GM18867 (cell line): Measurements from ENCODE around the gene ETNK2.

Experiments
- ATAC-seq: cut with Tn5 transposase; IDR thresholded peaks from one replicate; pipeline ENCODE4 v1.9.1; 2021; ENCODE audit warnings: mild to moderate bottlenecking, moderate library complexity; ENCODE audit not compliant: unreplicated experiment

ETNK2 gene

DNA sequence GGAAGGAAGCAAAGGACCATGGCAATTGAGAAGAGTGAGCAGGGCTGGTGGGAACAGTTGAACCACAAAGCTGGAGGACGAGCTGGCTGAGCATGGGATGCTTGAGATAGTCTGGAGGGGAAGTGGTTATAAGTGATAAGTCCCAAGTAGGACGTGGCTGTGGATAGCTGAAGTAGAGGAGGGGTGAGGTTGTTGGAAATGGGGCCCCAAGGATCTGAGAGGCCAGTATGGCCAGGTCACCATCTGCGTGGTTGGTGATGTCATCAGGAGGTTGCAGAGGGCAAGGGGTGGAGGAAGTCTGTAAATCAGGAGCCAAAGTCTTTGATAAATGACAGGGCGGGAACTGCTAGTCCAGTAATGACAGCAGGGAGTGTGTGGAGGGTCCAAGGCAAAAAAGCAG lies 25.3 kb upstream of the ETNK2 start:
- no peak for ATAC-seq

DNA sequence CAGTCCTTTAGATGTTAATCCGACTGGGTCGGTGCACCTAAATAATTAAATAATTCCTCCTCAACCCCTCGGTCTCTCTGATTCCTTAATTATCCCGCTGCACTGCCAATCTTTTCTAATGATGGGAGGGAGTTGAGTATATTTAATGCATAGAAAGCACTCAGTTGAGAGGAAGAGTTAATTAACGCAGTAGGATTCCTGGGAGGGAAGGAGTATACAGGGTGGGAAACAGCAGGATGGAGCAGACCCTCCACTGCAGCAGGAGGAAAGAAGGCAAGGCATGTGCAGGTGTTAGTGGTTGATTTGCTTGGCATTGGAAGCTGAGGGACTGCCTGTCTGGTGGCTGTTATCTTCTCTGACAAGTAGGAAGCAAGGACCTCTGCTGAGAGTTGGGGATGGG lies 24.2 kb upstream of the ETNK2 start:
- ATAC-seq: no peak

DNA sequence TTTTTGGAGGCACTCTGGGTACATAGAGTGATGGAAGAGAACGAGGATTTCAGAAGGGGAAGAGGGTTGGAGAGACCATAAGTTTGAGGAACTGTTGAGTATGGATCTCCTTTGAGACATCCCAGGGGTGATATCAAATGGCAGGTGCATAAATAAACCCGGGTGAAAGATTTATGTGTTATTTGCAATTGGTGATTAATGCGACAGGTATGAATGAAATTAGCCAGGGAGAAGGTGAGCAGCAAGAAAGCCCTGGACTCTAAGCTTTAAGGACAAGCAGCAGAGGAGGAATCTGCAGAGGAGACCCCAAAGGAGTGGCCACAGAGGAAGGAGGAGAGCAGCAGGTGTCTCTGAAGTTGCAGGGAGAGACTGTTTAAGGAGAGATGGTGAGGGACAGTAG lies 23.1 kb upstream of the ETNK2 start:
- no peak for ATAC-seq

DNA sequence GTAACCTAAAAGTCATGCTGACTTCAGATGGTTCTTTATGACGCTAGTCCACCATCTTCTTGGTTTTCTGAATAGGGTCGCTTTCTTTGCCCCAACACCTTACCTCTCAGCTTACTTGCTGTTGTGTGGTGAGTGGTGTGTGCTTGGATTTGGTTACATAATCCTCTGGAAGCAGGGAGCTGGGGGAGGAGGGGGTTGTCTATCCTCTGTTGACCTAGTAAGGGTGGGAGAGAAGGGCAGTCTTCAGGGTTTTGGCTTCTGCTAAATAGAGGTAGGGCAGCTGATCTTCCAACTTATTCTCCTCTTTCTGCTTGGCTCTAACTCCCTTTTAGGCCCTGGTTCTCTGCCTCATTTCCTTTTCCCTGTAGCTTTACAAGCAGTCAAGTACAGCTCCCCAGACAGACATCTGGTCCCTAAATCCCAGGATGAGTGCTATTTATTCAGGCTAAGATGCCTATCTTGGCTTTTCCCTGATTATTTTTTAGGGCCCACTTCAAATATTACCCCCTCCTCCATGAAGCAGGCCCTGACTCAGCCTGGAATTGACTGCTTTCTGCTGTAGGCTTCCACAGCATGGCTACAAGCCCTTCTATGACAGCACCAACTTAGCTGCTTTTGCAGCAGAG lies 20.7 kb upstream of the ETNK2 start:
- ATAC-seq: no peak

DNA sequence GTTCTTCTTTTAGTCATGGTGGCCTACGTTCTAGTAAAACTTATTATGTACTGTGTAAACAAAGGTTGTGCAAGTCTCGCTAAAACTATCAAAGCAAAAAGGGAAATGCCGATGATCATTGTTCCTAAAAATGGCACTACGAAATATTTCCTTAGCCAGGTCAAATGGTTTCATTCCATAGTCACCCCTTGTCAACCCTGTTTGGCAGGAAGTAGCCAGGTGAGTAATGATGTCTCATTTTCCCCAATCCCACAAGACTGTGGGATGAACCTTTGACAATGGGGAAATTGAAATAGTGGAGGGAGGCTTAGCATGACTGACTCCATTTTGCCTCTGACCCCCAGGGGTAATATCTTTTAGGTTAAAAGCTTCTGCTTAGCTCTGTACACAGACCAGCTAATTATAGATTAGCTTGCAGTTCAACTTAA lies 19.9 kb upstream of the ETNK2 start:
- no peak for ATAC-seq

DNA sequence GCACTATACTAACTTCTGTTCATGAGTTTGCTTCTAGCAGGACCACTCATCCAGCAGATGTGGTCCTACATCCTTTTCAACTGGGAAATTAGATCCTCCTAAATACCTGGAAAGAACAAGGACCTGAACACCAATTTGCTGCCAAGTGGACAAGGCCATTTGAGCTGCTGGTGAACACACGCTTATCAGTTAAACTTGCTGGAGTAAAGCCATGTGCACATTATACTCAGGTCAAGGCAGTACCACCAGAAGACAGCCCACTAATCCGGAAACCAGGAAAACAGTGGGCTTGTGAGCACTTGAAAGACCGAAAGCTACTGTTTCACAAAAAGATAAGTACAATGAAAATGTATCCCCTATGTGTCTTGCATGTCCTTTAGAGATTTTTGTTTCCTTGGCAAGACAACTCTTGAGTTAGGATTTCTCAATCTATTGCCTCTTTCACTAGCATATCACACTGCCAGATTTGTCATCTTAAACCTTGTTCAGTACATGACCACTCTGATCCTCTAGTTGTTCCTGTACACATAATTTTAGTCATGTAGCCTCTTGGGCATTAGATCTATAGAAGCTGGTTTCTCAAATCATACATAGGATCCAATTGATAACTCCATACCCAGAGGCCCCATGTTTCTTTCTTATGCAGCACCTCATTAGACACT lies 18.8 kb upstream of the ETNK2 start:
- ATAC-seq: no peak

DNA sequence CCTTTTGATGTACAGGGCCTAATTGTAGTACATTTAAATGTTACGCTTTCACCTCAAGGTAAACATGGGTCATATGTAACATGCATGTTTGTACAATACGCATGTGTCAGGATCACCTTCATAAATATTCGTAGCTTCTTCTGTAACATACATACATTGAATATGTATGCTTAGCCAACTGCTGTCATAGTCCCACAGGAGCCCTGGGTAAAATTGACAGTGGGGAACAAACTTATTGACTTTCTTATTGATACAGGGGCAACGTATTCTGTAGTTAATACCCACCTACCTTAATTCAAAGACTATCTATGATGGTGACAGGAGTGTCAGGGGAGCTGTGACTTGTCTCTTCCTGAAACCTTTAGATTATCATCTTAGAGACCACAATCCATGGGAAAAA lies 18.0 kb upstream of the ETNK2 start:
- ATAC-seq: no peak

DNA sequence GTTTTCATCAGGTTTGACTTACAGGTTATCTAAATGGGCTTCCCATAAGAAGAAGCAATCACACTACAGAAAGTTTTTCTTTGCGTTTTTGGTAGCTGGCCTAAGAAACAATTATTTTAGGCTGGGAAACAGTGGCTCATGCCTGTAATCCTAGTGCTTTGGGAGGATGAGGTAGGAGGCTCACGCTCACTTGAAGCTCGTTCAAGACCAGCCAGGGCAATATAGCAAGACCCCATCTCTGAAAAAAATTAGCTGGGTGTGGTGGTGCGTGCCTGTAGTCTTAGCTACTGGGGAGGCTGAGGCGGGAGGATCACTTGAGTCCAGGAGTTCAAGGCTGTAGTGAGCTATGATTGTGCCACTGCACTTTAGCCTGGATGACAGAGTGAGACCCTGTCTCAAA lies 15.9 kb upstream of the ETNK2 start:
- no peak for ATAC-seq

DNA sequence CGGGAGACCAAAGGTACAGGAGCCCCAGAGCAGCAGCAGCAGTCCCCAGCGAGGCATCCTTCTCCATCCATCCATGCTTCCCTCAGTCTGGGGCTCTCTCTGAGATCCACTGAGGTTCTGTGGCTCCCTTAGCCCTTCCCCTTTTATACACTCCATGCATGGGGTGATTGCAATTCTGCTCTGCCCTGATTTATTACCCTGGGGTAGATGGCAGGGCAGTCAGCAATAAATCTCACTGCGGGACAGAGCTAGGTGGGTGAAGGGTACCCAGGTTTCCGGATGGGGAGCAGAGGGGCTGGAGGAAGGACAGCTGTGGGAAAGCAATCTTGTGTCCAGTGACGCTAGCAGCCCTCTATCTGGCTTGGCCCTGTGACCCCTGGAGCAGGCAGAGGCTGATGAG lies 14.4 kb upstream of the ETNK2 start, which contains the start of gene REN:
TSS of gene REN (minus strand) at position 119 of the 400 bp plus-strand sequence. CDS start at position 75, 44 bp downstream.
- ATAC-seq: no peak

DNA sequence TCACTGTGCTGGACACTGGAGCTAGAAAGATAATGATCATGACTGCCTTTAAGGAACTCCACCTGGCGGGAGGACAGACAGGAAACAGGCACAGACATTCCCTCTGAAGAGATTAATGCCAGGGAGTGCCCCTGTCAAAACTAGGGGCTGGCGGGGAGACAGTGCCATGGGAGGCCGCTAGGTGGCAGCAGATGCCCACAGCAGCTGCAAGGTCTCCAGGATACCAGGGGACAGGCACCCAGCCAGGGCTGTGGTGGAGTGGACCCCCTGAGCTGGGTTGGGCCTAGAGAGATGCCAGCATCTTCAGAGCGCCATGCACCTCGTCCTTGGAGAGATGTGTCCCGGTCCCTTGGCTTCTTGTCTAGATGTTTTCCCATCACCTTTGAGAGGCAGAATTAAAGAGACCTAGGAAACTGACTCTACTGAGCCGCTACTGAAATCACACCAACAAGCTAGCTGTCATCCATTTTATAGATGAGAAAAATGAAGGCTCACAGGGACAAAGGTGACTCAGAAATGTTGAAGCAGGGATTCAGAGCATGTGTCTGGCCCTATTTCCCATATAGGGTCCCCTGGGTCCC lies 10.7 kb upstream of the ETNK2 start:
- no peak for ATAC-seq

DNA sequence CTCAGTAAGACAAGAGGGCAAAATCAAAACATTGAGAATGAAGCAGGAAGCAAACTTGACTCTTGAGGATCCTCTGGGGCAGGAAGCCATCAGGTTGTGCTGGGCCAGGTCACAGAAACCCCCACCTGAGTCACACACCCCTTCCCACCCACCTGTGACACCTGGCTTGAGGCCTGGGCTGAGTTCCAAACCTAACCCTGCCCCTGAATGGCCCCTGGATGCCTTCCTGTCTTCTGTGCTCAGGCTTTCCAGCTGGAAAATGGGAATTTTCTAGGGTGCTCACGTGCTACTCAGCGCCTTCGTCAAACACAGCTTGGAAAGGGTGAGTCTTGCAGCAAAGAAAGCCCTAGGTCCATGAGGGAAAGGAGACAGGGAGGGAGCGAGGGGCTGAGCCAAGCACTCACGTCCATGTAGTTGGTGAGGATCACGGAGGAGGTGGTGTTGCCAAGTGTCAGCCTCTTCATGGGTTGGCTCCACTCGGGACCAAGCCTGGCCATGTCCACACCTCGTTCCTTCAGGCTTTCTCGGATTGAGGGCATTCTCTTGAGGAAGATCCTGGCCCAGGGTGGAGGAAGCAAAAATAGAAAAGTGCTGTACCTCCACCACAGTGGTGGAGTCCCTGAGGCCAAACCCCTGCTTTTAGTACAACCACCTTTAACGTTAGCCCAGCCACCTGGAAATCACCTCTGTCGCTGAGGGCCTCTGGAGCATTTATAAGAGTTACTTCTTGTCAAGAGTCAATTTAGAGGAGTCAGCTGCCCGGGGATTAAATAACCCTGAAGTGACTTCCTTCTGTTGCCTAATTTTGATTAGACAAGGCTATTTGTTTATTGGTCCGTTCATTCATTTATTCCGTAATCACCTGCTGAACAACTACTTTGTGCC lies 10.0 kb upstream of the ETNK2 start:
- ATAC-seq: no peak

DNA sequence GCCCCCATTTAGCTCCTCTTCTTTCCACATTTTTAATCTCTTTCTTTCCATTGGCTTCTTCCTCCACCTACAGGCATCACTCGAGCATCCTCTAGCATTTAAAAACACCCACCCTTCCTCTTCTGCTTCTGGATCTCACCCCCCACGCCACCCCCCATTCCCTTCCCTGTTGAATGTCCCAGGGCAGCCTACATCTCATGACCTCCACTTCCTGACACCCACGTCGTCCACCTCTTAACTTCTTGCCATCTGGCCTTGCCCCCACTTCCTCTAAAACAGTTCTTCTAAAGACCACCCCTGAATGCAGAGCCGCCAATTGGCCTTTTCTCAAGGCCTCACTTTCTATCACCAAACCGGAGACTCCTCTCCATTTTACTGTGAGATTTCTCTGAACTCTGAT lies 6.1 kb upstream of the ETNK2 start:
- ATAC-seq: no peak

DNA sequence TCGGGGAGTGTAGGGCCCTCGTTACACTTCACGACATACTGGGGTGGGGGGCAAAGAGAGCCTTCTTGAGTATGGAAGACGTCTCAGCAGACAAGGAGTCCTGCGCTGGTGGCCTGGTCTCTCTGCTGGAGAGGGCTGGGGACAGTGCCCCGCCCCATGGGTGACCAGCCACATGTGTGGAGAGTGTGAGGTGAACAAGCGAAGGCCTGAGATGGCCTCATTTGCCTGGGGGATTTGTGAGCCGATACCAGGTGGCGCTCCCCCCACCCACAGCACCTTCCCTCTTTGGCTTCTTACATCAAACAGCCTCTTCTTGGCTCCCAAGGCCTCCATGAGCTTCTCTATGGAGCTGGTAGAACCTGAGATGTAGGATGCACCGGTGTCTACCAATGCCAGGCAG lies 4.0 kb upstream of the ETNK2 start:
- ATAC-seq: no peak

DNA sequence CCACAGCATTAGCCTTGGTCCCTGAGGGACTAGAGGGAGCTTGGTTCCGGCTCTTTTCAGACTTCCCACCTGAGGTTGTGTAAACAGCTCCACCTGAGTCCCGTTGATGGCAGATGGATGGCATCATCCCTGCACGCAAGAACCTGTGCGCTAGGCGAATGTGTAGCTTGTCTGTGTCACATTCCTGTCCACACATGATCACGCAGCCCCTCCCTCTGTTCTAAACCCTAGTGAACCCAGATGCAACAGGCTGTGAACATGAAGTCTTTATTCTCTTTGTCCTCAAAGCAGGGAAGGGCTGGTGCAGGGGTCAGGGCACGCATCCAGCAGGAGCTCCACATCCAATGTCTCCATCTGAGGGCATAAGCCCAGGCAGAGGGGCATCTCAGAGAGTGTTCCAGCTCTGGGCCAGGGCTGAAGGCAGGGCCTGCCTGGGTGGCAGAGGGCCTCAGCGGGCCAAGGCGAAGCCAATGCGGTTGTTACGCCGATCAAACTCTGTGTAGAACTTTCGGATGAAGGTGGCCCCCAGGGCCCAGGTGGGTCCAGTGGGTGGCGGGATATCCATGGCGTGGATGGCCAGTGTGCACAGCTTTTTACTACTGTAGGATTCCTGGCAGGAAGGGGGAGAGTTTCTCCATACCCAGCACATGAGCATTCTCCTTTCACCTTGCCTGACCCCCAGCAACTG lies 2.9 kb upstream of the ETNK2 start:
- ATAC-seq: no peak

DNA sequence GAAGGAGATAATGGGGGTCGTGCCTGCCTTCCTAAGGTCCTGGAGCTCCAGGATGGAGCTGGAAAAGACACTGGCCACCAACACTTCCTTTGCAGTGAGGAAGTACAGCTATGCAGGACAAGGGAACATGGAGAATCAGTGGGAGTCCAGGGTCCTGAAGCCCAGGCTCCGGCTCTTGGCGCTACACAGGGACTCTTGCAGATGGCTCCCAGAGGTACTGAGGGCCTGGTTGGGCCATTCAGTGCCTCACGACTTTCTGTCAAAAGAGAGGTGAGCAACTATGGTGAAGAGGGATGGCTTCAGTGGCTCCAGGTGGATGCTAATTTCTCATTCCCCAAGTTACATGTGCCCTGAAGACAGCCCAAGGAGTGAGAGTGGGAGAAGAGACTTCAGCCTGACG lies 1.8 kb upstream of the ETNK2 start:
- ATAC-seq: no peak

DNA sequence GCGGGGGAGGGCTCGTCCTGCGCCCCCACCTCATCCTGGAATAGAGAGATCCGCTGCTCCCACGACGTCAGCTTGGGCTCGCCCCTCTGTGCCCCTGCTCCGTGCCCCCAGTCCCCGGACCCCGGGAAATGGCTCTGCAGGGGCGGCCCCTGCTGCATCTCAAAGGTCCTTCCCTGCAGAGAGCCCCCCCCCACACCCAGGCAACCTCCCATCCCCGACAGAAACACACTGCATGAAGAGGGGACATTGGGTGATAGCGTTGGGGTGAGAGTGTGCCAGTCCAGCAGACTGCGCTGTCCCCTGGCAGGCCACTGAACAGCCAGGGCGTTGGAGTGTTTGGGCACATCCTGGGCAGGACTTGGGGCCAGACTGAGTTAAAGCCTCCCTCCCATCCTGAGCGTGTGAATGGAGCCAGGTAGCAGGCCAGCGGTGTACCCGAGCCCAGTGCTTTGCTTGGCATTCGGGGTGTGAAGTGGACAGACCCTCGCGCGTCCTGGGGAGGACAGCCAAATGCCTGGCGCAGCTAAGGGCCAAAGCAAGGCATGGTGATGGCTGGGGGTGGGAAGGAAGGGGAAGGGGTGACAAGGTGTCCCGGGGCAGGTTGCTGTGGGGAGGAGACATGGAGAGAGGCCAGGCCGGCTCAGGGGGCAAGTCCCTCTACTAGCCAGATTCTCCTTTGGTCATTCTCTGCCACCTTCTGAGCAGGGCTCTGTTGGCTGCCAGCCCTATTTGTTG lies 633 bp upstream of the ETNK2 start:
- no peak for ATAC-seq

DNA sequence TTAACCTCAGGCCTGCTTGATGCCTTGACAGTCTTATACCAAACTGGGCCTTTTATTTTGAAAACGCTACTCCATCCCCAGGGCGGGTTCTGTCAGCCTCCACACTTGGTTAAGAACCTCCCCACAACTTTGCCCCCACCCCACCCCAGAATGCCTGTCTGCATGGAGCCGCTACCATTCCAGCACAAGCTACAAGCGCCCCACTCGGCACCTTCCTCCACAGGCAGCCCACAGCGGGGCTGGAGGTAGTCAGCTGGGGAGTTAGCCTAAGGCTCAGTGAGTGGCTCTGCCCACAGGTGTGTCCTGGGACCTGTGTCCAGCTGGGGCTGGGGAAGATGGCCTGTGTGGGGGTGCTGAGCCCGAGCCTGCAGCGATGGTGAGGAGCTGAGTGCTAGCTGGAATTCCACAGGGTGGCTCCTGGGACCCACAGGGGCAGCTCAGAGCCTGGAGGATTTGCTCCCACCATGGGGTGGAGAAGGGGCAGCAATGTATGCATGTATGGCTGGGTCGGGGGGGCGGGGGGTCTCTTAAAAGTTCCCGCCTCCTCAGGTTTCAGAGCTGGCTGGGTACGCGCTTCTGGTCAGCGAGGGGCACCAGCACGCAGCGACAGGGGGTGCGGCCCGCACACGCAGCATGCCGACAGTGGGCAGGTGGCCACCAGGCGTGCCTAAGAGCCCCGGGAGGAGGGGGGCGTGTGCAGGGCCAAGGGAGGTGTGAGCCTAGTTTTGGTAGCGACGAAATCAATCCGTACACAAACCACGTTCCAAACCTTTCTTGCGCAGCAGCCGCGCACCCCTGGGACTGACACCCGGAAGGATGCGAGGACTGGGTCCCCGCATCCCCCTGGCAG lies 917 bp downstream of the ETNK2 start:
- no peak for ATAC-seq

DNA sequence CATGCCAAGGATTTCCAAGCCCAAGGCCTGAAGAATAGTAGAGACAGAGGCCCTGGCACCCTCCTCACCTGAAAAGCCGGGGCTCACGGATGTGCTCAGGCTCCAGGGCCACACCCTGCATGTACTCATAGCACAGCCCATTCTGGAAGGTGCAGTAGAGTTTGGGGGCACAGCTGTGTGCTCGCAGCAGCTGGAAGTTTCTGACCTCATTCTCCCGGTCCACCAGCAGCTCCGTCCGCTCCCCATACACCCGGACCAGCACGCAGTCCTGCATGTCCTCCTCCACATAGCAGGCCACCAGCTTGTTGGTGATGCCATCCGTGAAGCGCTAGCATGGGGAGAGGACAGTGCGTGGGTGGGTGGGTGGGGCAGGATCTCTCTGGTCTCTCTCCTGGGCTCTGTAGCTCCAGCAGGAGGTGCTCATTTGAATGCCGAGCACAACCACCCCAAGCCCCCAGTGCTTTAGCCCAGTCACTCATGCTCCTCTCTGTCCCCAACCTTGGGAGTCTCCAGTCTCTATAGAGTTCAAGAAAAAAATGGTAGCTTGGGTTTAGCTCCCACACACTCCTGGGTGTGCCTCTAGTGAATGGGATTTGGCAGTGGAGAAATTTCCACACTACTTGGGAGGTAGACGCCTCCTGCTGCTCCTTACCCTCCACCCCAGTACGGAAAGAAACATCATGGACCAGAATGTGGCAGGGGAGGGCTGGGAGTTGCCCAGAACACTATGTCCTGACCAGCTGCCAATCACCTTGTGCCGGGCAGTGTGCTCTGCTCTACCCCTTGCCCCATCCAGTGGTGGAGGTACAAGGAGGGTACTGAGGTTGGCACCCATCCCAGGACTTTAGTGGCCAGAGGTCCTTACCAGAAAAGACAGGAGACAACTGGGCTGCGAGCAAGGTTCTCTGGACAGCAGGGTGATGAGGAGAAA lies 1.9 kb downstream of the ETNK2 start:
- no peak for ATAC-seq
